ENCODE data around the gene VPS72. TPM values are rescaled to one million over a fixed set of nuclear protein-coding genes. Genes with fewer than 3 reads are reported as not detected.

VPS72 gene
- total and polyA plus RNA-seq, 9 donors, result 24.5 to 78.4 (median 48.9) TPM

GRCh38 chr1:151133018-151133806 lies 56.8 kb downstream of the VPS72 start:
- H3K4me1 ChIP-seq (ENCODE audit: insufficient read depth), result no peaks in the 10 kb centered on the region
- no peaks in the 10 kb centered on the region for H3K27me3 ChIP-seq
- H3K4me3 ChIP-seq, result peak overlapping the region; percentile 44
- peak overlapping the region; percentile 26 to 76 for H3K27ac ChIP-seq
- H3K9me3 ChIP-seq, result no peaks in the 10 kb centered on the region
- H3K36me3 ChIP-seq, result no peaks in the 10 kb centered on the region
- WGBS, 3 donors, result 34 to 39% (median 37%) methylated on average over 63 to 65 of the region's 65 CpGs
- no peak for TF ChIP-seq EP300 (IDR thresholded peaks at IDR 0.05)
- no peak for TF ChIP-seq POLR2A (IDR thresholded peaks at IDR 0.05)
- no peak for TF ChIP-seq CTCF (IDR thresholded peaks at IDR 0.05)
- peak; percentile 58 to 84 (median 68) for DNase-seq
- intact Hi-C loops (cut with DNase I), result no loop called here

- WGBS, 3 donors, result 23 to 37% (median 23%) methylated on average over 44 to 74 of the region's 74 CpGs
These were observed 57.5 kb downstream of the VPS72 start for GRCh38 chr1:151132335-151133017.

GRCh38 chr1:151131701-151132334 lies 58.2 kb downstream of the VPS72 start:
- peak overlapping the region; percentile 44 for H3K4me3 ChIP-seq
- intact Hi-C loops (cut with DNase I), result no loop called here

More at GRCh38 chr1:151132335-151133017, 57.5 kb downstream of the VPS72 start:
- Histone ChIP-seq H3K9me3 (no peaks in the 10 kb centered on the region), H3K36me3 (no peaks in the 10 kb centered on the region), H3K4me1 (ENCODE audit: insufficient read depth) (no peaks in the 10 kb centered on the region), H3K27me3 (no peaks in the 10 kb centered on the region), H3K4me3 (peak overlapping the region; percentile 44), H3K27ac (peak overlapping the region; percentile 26 to 76)
- intact Hi-C loops (cut with DNase I), result no loop called here
- DNase-seq, result peak in 4 of 5 donors; percentile 37 to 59 (median 39)
- TF ChIP-seq CTCF (IDR thresholded peaks at IDR 0.05) (no peak), POLR2A (IDR thresholded peaks at IDR 0.05) (no peak), EP300 (IDR thresholded peaks at IDR 0.05) (no peak)

More at GRCh38 chr1:151131701-151132334, 58.2 kb downstream of the VPS72 start:
- Histone ChIP-seq H3K36me3 (no peaks in the 10 kb centered on the region), H3K27ac (peak overlapping the region; percentile 26 to 76), H3K27me3 (no peaks in the 10 kb centered on the region), H3K9me3 (no peaks in the 10 kb centered on the region), H3K4me1 (ENCODE audit: insufficient read depth) (no peaks in the 10 kb centered on the region)
- WGBS, 3 donors, result 7 to 15% (median 10%) methylated on average over 29 to 39 of the region's 39 CpGs
- TF ChIP-seq CTCF (IDR thresholded peaks at IDR 0.05), result no peak
- no peak for TF ChIP-seq POLR2A (IDR thresholded peaks at IDR 0.05)
- no peak for TF ChIP-seq EP300 (IDR thresholded peaks at IDR 0.05)
- peak; percentile 52 to 73 (median 59) for DNase-seq

Measured in ovary (tissue), 9 donors.